ENCODE results near the gene CDKN2AIPNL. TPM values are rescaled to one million over a fixed set of nuclear protein-coding genes. Genes with fewer than 3 reads are reported as not detected.

Gene CDKN2AIPNL
- total and polyA plus RNA-seq, 2 of the 13 experiments (the other 11 are each of a cell fraction or from before 2014, with no cell fraction given), result 17.4 to 46.5 TPM

GRCh38 chr5:134370871-134371833 lies 40.5 kb downstream of the CDKN2AIPNL start, which contains the start of gene UBE2B (continued):
- TF ChIP-seq MNT (IDR thresholded peaks at IDR 0.05), result peak; percentile 100
- TF ChIP-seq TBL1XR1 (IDR thresholded peaks at IDR 0.05; ENCODE audit: borderline replicate concordance, low read length, partially characterized antibody), result peak; percentile 66
- TF ChIP-seq BRCA1 (CRISPR knock-in tag; IDR thresholded peaks at IDR 0.05), result no peak
- TF ChIP-seq PHB2 (IDR thresholded peaks at IDR 0.05; ENCODE audit: partially characterized antibody), result no peak
- peak; percentile 26 to 38; a peak in 2 of 4 replicates for TF ChIP-seq NR2F1 (CRISPR knock-in tag; IDR thresholded peaks at IDR 0.05)
- TF ChIP-seq HNF4A (CRISPR knock-in tag; IDR thresholded peaks at IDR 0.05), result peak; percentile 41
- no peak; the same call in 1 of the 2 replicates for TF ChIP-seq MYNN (CRISPR knock-in tag; IDR thresholded peaks at IDR 0.05; ENCODE audit: low read depth)
- no peak for TF ChIP-seq ZNF460 (CRISPR knock-in tag; IDR thresholded peaks at IDR 0.05; ENCODE audit: borderline replicate concordance)
- TF ChIP-seq SRSF1 (optimal IDR thresholded peaks at IDR 0.05; ENCODE audit: low read depth, low read length), result peak; percentile 40
- peak; percentile 56 for TF ChIP-seq HNRNPLL (IDR thresholded peaks at IDR 0.05; ENCODE audit: low read depth, low read length, poor library complexity, severe bottlenecking)
- TF ChIP-seq SP5 (CRISPR knock-in tag; IDR thresholded peaks at IDR 0.05; ENCODE audit: borderline replicate concordance, low read depth), result peak; percentile 88
- no peak for TF ChIP-seq ZNF724P (CRISPR knock-in tag; IDR thresholded peaks at IDR 0.05; ENCODE audit: borderline replicate concordance)
- TF ChIP-seq ZNF367 (CRISPR knock-in tag; IDR thresholded peaks at IDR 0.05; ENCODE audit: borderline replicate concordance), result peak; percentile 10; the same call in 1 of the 2 replicates
- no peak; the same call in 1 of the 2 replicates for TF ChIP-seq ZSCAN20 (CRISPR knock-in tag; IDR thresholded peaks at IDR 0.05; ENCODE audit: borderline replicate concordance)
- TF ChIP-seq ERF (CRISPR knock-in tag; IDR thresholded peaks at IDR 0.05), result peak; percentile 83
- TF ChIP-seq MED1 (CRISPR knock-in tag; IDR thresholded peaks at IDR 0.05), result peak; percentile 80
- no peak for TF ChIP-seq HDAC6 (IDR thresholded peaks at IDR 0.05; ENCODE audit: low read depth, low read length)
- TF ChIP-seq BRF2 (CRISPR knock-in tag; IDR thresholded peaks at IDR 0.05), result no peak
- no peak for TF ChIP-seq ZBTB33 (CRISPR knock-in tag; IDR thresholded peaks at IDR 0.05)
- TF ChIP-seq TSC22D2 (CRISPR knock-in tag; IDR thresholded peaks at IDR 0.05; ENCODE audit: borderline replicate concordance), result peak; percentile 90; the same call in 1 of the 2 replicates
- TF ChIP-seq ZNF660 (CRISPR knock-in tag; IDR thresholded peaks at IDR 0.05; ENCODE audit: borderline replicate concordance, low read depth), result no peak
- no peak for TF ChIP-seq HOXA7 (CRISPR knock-in tag; IDR thresholded peaks at IDR 0.05)
- peak; percentile 92 for TF ChIP-seq ATF7 (IDR thresholded peaks at IDR 0.05)
- TF ChIP-seq ATF7 (CRISPR knock-in tag; IDR thresholded peaks at IDR 0.05), result peak; percentile 90
- no peak for TF ChIP-seq HNF4G (IDR thresholded peaks at IDR 0.05; ENCODE audit: borderline replicate concordance, low read depth, low read length)
- no peak for TF ChIP-seq HNF4G (CRISPR knock-in tag; IDR thresholded peaks at IDR 0.05; ENCODE audit: borderline replicate concordance, low read depth)

Measured in HepG2 (cell line).